ENCODE results near the gene DMD. TPM values are rescaled to one million over a fixed set of nuclear protein-coding genes. Genes with fewer than 3 reads are reported as not detected.

DMD gene
- total RNA-seq, 2 donors from 2014 or later: 2.8 to 3.4 TPM

GRCh38 chrX:31228909-31229308, 1982.4 kb downstream of the DMD start:
- H3K4me3 Mint-ChIP-seq: no peak overlapping the region
- H3K4me1 Mint-ChIP-seq (ENCODE audit: low read depth in 2 of 2): no peaks in the 10 kb centered on the region
- no peak overlapping the region for H3K27ac Mint-ChIP-seq
- no peak for ATAC-seq
- peaks cover 0 to 4% of the 10 kb centered on the region in 2 donors for H3K27me3 Mint-ChIP-seq
- DNase-seq (ENCODE audit: low spot score): no peak
- peaks cover 2% of the 10 kb centered on the region for H3K9me3 Mint-ChIP-seq
- no peaks in the 10 kb centered on the region for H3K36me3 Mint-ChIP-seq

- no peaks in the 10 kb centered on the region for H3K9me3 Mint-ChIP-seq
- ATAC-seq (no peak), DNase-seq (ENCODE audit: low spot score) (no peak)
- no peak overlapping the region for H3K4me3 Mint-ChIP-seq
- H3K36me3 Mint-ChIP-seq: no peaks in the 10 kb centered on the region
- no peak overlapping the region for H3K27ac Mint-ChIP-seq
- H3K27me3 Mint-ChIP-seq: peaks cover 0 to 2% of the 10 kb centered on the region in 2 donors
- H3K4me1 Mint-ChIP-seq (ENCODE audit: low read depth in 2 of 2): no peaks in the 10 kb centered on the region
Measured at GRCh38 chrX:31228415-31228832, 1982.9 kb downstream of the DMD start.

DNA sequence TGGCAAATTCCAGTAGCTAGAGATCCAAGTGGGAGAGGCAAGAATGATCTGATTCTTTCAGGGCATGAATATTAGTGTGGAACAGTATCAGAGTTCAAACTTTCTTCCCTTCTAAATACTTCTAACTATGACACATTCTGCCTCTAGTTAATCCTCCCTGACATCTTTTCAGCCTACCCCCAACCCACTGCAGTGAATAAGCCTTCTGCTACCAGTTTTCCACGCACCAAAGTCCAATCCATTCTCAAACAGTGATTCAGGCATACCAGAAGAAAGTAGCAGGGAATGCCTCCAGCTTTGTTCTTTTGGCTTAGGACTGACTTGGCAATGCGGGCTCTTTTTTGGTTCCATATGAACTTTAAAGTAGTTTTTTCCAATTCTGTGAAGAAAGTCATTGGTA, 1984.1 kb downstream of the DMD start:
- no peaks in the 10 kb centered on the region for H3K4me1 Mint-ChIP-seq (ENCODE audit: low read depth in 2 of 2)

GRCh38 chrX:31225819-31226218, 1985.5 kb downstream of the DMD start:
- Mint-ChIP-seq H3K4me1 (ENCODE audit: low read depth in 2 of 2) (no peaks in the 10 kb centered on the region), H3K27me3 (peaks cover 0 to 2% of the 10 kb centered on the region in 2 donors), H3K4me3 (no peak overlapping the region), H3K36me3 (no peaks in the 10 kb centered on the region), H3K27ac (no peak overlapping the region), H3K9me3 (no peaks in the 10 kb centered on the region)
- ATAC-seq (no peak), DNase-seq (ENCODE audit: low spot score) (no peak)

More for the DNA sequence above, 1984.1 kb downstream of the DMD start:
- Mint-ChIP-seq H3K27ac (no peak overlapping the region), H3K9me3 (no peaks in the 10 kb centered on the region), H3K36me3 (no peaks in the 10 kb centered on the region), H3K27me3 (peaks cover 0 to 2% of the 10 kb centered on the region in 2 donors), H3K4me3 (no peak overlapping the region)
- DNase-seq (ENCODE audit: low spot score): no peak
- ATAC-seq: no peak

- Mint-ChIP-seq H3K36me3 (no peaks in the 10 kb centered on the region), H3K4me3 (no peak overlapping the region), H3K9me3 (no peaks in the 10 kb centered on the region), H3K4me1 (ENCODE audit: low read depth in 2 of 2) (no peaks in the 10 kb centered on the region), H3K27ac (no peak overlapping the region), H3K27me3 (peaks cover 0 to 2% of the 10 kb centered on the region in 2 donors)
- ATAC-seq (no peak), DNase-seq (ENCODE audit: low spot score) (no peak)
Measured at GRCh38 chrX:31224381-31225012, 1986.9 kb downstream of the DMD start.

DNA sequence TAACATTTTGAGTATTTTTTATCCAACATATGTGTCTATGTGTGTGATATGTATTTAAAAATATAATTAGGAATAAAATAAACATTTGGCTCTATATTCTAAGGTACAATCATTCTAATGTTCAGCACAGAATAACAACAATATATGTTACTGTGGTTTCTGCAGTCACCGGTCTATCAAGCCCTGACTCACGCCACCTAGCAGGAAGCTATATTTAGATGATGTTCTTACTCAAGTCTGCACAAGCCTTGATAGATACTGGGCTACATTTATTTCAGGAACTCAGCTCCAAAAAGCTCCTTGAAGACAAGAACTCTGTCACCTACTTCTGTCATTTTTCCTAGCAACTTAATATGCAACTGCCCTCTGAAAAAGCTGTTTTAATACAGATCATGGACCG, 1987.5 kb downstream of the DMD start:
- ATAC-seq (no peak), DNase-seq (ENCODE audit: low spot score) (no peak)
- H3K27ac Mint-ChIP-seq: no peak overlapping the region
- no peaks in the 10 kb centered on the region for H3K9me3 Mint-ChIP-seq
- peaks cover 0 to 2% of the 10 kb centered on the region in 2 donors for H3K27me3 Mint-ChIP-seq
- no peaks in the 10 kb centered on the region for H3K4me1 Mint-ChIP-seq (ENCODE audit: low read depth in 2 of 2)
- H3K36me3 Mint-ChIP-seq: no peaks in the 10 kb centered on the region
- H3K4me3 Mint-ChIP-seq: no peak overlapping the region

GRCh38 chrX:31222946-31223345, 1988.4 kb downstream of the DMD start:
- no peaks in the 10 kb centered on the region for H3K36me3 Mint-ChIP-seq
- no peak overlapping the region for H3K4me3 Mint-ChIP-seq
- H3K9me3 Mint-ChIP-seq: no peaks in the 10 kb centered on the region
- no peak overlapping the region for H3K27ac Mint-ChIP-seq
- H3K4me1 Mint-ChIP-seq (ENCODE audit: low read depth in 2 of 2): no peaks in the 10 kb centered on the region
- peaks cover 0 to 2% of the 10 kb centered on the region in 2 donors for H3K27me3 Mint-ChIP-seq
- no peak for DNase-seq (ENCODE audit: low spot score)
- ATAC-seq: no peak

DNA sequence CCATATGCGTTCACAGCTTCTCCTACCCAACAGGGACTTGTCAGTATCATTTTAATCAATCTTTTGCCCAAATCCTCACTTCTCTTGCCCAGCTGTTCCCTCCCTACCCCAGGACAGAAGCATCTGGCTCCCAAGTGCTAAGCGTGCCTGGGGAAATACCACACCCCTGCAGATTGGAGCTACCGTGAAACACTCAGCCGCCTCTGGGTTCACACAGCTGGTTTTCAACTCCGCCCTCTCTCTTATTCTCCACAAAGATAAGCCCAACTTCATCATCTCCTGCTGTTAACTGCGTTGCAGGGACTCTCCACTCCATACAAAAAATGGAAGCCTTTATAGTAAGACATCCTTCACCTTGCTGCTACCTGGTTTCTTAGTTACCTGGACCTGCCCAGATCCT, 1992.2 kb downstream of the DMD start:
- Mint-ChIP-seq H3K27ac (no peak overlapping the region), H3K4me3 (no peak overlapping the region), H3K36me3 (no peaks in the 10 kb centered on the region), H3K9me3 (no peaks in the 10 kb centered on the region), H3K4me1 (ENCODE audit: low read depth in 2 of 2) (no peaks in the 10 kb centered on the region), H3K27me3 (no peaks in the 10 kb centered on the region)
- DNase-seq (ENCODE audit: low spot score) (no peak), ATAC-seq (no peak)

GRCh38 chrX:31217084-31217483, 1994.3 kb downstream of the DMD start:
- no peaks in the 10 kb centered on the region for H3K4me1 Mint-ChIP-seq (ENCODE audit: low read depth in 2 of 2)
- no peak overlapping the region for H3K4me3 Mint-ChIP-seq
- H3K36me3 Mint-ChIP-seq: no peaks in the 10 kb centered on the region
- no peaks in the 10 kb centered on the region for H3K9me3 Mint-ChIP-seq
- DNase-seq (ENCODE audit: low spot score) (no peak), ATAC-seq (no peak)
- no peaks in the 10 kb centered on the region for H3K27me3 Mint-ChIP-seq
- no peak overlapping the region for H3K27ac Mint-ChIP-seq

GRCh38 chrX:31215277-31215815, 1996.0 kb downstream of the DMD start:
- Mint-ChIP-seq H3K4me3 (no peak overlapping the region), H3K4me1 (ENCODE audit: low read depth in 2 of 2) (no peaks in the 10 kb centered on the region), H3K27me3 (no peaks in the 10 kb centered on the region), H3K36me3 (no peaks in the 10 kb centered on the region), H3K27ac (no peak overlapping the region), H3K9me3 (no peaks in the 10 kb centered on the region)
- ATAC-seq: no peak
- no peak for DNase-seq (ENCODE audit: low spot score)

DNA sequence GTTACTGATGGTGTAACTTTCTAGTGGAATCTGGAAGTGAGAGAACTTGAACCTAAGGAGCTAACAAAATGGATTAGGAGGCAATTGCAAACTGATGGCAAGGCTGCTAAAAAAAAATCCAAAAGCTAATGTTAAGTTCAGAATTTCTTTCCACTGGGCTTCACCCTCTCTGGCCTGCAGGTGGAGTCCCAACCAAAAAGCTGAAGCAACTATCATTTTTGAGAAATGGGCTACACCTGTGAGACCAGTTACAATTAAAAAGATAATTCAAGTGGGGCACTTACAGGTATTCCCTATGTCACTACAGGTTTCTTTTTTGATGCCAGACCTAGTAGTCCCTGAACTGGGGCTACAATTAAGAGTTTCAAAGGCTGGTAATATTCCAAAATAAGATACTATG, 1997.4 kb downstream of the DMD start:
- DNase-seq (ENCODE audit: low spot score): no peak
- H3K9me3 Mint-ChIP-seq: no peaks in the 10 kb centered on the region

GRCh38 chrX:31212856-31213748, 1998.2 kb downstream of the DMD start:
- H3K9me3 Mint-ChIP-seq: no peaks in the 10 kb centered on the region
- no peaks in the 10 kb centered on the region for H3K36me3 Mint-ChIP-seq
- no peaks in the 10 kb centered on the region for H3K27me3 Mint-ChIP-seq
- DNase-seq (ENCODE audit: low spot score) (no peak), ATAC-seq (no peak)
- H3K27ac Mint-ChIP-seq: no peak overlapping the region
- H3K4me1 Mint-ChIP-seq (ENCODE audit: low read depth in 2 of 2): no peaks in the 10 kb centered on the region
- no peak overlapping the region for H3K4me3 Mint-ChIP-seq

More for the DNA sequence above, 1997.4 kb downstream of the DMD start:
- ATAC-seq: no peak
- Mint-ChIP-seq H3K4me1 (ENCODE audit: low read depth in 2 of 2) (no peaks in the 10 kb centered on the region), H3K4me3 (no peak overlapping the region), H3K27me3 (no peaks in the 10 kb centered on the region), H3K27ac (no peak overlapping the region), H3K36me3 (no peaks in the 10 kb centered on the region)

GRCh38 chrX:31209005-31209628, 2002.2 kb downstream of the DMD start:
- Mint-ChIP-seq H3K4me3 (no peak overlapping the region), H3K27me3 (no peaks in the 10 kb centered on the region), H3K27ac (no peak overlapping the region), H3K9me3 (no peaks in the 10 kb centered on the region), H3K4me1 (ENCODE audit: low read depth in 2 of 2) (no peaks in the 10 kb centered on the region), H3K36me3 (no peaks in the 10 kb centered on the region)
- no peak for DNase-seq (ENCODE audit: low spot score)
- no peak for ATAC-seq

- ATAC-seq (no peak), DNase-seq (ENCODE audit: low spot score) (no peak)
- Mint-ChIP-seq H3K36me3 (no peaks in the 10 kb centered on the region), H3K4me3 (no peak overlapping the region), H3K4me1 (ENCODE audit: low read depth in 2 of 2) (no peaks in the 10 kb centered on the region), H3K27ac (no peak overlapping the region), H3K27me3 (no peaks in the 10 kb centered on the region), H3K9me3 (no peaks in the 10 kb centered on the region)
Measured at GRCh38 chrX:31201503-31201902, 2009.8 kb downstream of the DMD start.
